ENCODE data around the gene BCAP29.
"Not testable (repeated sequence)": the region's sequence is repeated elsewhere in the genome, so short reads cannot be mapped to it uniquely, and the experiment has no call there.

Gene BCAP29

DNA sequence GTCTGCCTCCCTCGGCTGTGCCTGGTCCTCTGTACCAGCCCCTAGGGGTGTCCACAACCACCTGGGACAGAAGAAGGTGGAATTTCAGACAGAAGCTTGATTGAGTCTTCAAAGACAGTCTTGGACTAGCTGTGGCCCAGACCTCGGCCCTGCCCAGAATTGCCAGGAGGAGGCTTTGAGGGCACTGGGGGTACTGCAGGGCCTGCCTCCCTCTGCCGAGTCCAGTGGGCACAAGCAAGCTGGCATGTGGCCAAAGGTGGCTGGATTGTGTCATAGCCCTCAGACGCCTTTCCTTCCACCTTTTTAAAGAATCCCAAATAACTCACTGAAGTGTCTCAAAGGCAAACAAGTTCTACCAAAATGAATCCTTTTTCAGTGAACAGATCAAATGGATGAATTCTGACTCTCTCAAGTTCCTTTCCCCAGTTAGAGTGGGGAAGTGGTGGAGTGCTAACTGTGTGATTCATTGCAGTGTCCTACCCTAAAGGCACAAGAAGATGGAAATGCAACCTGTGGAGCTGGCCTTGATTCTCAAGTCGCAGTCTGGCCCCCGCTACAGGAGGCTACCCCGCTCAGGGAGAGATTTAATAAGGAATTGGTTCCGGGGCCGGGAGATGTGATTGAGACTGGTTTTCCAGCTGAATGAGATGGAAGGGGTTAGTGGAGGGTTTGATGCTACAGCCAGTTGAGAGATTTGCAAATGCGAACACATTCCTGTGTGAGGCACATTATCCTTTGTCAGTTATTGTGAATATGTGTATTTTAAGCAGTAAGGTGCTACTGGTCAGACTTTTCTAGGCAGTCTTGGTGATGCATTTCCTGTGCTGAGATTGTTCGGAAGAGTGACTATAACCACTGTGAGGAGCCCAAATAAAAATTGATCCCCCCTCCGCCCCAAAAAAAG is 51.8 kb downstream of the BCAP29 start:
- no peak overlapping the region for H3K23ac ChIP-seq (ENCODE audit: low read depth, low read length, poor library complexity)
- H2AK5ac ChIP-seq (ENCODE audit: low read depth, low read length): no peak overlapping the region
- no CpG with 5 or more reads among the region's 12 CpGs for WGBS, 2 donors (ENCODE audit: extremely low coverage in 2 of 2, insufficient read length in 2 of 2, insufficient replicate concordance in 1 of 2)
- no peak overlapping the region for H3K4ac ChIP-seq (ENCODE audit: low read length)
- no peak overlapping the region for H2BK15ac ChIP-seq (ENCODE audit: low read length)
- H2AFZ ChIP-seq (ENCODE audit: low read length): no peak overlapping the region
- no peaks in the 10 kb centered on the region for H3K36me3 ChIP-seq (replicated peaks in 1 of 2; ENCODE audit: control insufficient read depth in 2 of 2, insufficient read depth in 2 of 2, low read length in 2 of 2)
- H2BK12ac ChIP-seq (ENCODE audit: low read length): no peak overlapping the region
- H3K27me3 ChIP-seq (ENCODE audit: control insufficient read depth in 3 of 3, insufficient read depth in 3 of 3, low read depth in 1 of 3, low read length in 3 of 3): no peaks in the 10 kb centered on the region
- no peaks in the 10 kb centered on the region for H3K4me1 ChIP-seq (ENCODE audit: control insufficient read depth in 2 of 2, insufficient read depth in 1 of 2, low read depth in 1 of 2, low read length in 2 of 2)
- no peak for DNase-seq (ENCODE audit: low spot score)
- no peak overlapping the region for H3K18ac ChIP-seq (ENCODE audit: low read length)
- H4K8ac ChIP-seq (ENCODE audit: low read depth, low read length): no peak overlapping the region
- no peak overlapping the region for H4K91ac ChIP-seq (ENCODE audit: low read depth, low read length, poor library complexity)
- H3K79me1 ChIP-seq (ENCODE audit: low read depth, low read length): no peaks in the 10 kb centered on the region
- H2BK120ac ChIP-seq (ENCODE audit: low read depth, low read length): no peak overlapping the region
- H3K27ac ChIP-seq (replicated peaks; ENCODE audit: low read length): no peak overlapping the region
- no peak overlapping the region for H3K9ac ChIP-seq (ENCODE audit: low read depth, low read length, poor library complexity)
- H3K4me3 ChIP-seq (ENCODE audit: low read length in 2 of 2): no peak overlapping the region
- H3K4me2 ChIP-seq (ENCODE audit: insufficient read depth, low read length, poor library complexity, severe bottlenecking): no peak overlapping the region
- H3K9me3 ChIP-seq (replicated peaks in 1 of 2; ENCODE audit: control insufficient read depth in 2 of 2, insufficient read depth in 1 of 2, low read depth in 1 of 2, low read length in 2 of 2): no peaks in the 10 kb centered on the region
- no peak overlapping the region for H3K14ac ChIP-seq (ENCODE audit: low read length)
- no peak overlapping the region for H2BK5ac ChIP-seq (ENCODE audit: low read length)

- no peak overlapping the region for H4K91ac ChIP-seq (ENCODE audit: low read depth, low read length, poor library complexity)
- no peak for DNase-seq (ENCODE audit: low spot score)
- WGBS, 2 donors (ENCODE audit: extremely low coverage in 2 of 2, insufficient read length in 2 of 2, insufficient replicate concordance in 1 of 2): no CpG with 5 or more reads among the region's 2 CpGs
- no peak overlapping the region for H3K14ac ChIP-seq (ENCODE audit: low read length)
- no peaks in the 10 kb centered on the region for H3K4me1 ChIP-seq (ENCODE audit: control insufficient read depth in 2 of 2, insufficient read depth in 1 of 2, low read depth in 1 of 2, low read length in 2 of 2)
- no peak overlapping the region for H3K4me2 ChIP-seq (ENCODE audit: insufficient read depth, low read length, poor library complexity, severe bottlenecking)
- no peak overlapping the region for H2BK15ac ChIP-seq (ENCODE audit: low read length)
- no peaks in the 10 kb centered on the region for H3K27me3 ChIP-seq (ENCODE audit: control insufficient read depth in 3 of 3, insufficient read depth in 3 of 3, low read depth in 1 of 3, low read length in 3 of 3)
- no peak overlapping the region for H3K27ac ChIP-seq (replicated peaks; ENCODE audit: low read length)
- no peak overlapping the region for H2BK5ac ChIP-seq (ENCODE audit: low read length)
- no peak overlapping the region for H4K8ac ChIP-seq (ENCODE audit: low read depth, low read length)
- no peaks in the 10 kb centered on the region for H3K9me3 ChIP-seq (replicated peaks in 1 of 2; ENCODE audit: control insufficient read depth in 2 of 2, insufficient read depth in 1 of 2, low read depth in 1 of 2, low read length in 2 of 2)
- H3K4ac ChIP-seq (ENCODE audit: low read length): no peak overlapping the region
- H2AK5ac ChIP-seq (ENCODE audit: low read depth, low read length): no peak overlapping the region
- H3K4me3 ChIP-seq (ENCODE audit: low read length in 2 of 2): no peak overlapping the region
- H2BK120ac ChIP-seq (ENCODE audit: low read depth, low read length): no peak overlapping the region
- H3K79me1 ChIP-seq (ENCODE audit: low read depth, low read length): no peaks in the 10 kb centered on the region
- H3K18ac ChIP-seq (ENCODE audit: low read length): no peak overlapping the region
- no peak overlapping the region for H2BK12ac ChIP-seq (ENCODE audit: low read length)
- no peaks in the 10 kb centered on the region for H3K36me3 ChIP-seq (replicated peaks in 1 of 2; ENCODE audit: control insufficient read depth in 2 of 2, insufficient read depth in 2 of 2, low read length in 2 of 2)
- H3K9ac ChIP-seq (ENCODE audit: low read depth, low read length, poor library complexity): no peak overlapping the region
- H3K23ac ChIP-seq (ENCODE audit: low read depth, low read length, poor library complexity): no peak overlapping the region
- no peak overlapping the region for H2AFZ ChIP-seq (ENCODE audit: low read length)
Observed at GRCh38 chr7:107632492-107632865, 52.4 kb downstream of the BCAP29 start.

- no peaks in the 10 kb centered on the region for H3K9me3 ChIP-seq (replicated peaks in 1 of 2; ENCODE audit: control insufficient read depth in 2 of 2, insufficient read depth in 1 of 2, low read depth in 1 of 2, low read length in 2 of 2)
- H3K18ac ChIP-seq (ENCODE audit: low read length): no peak overlapping the region
- H3K9ac ChIP-seq (ENCODE audit: low read depth, low read length, poor library complexity): no peak overlapping the region
- H3K27ac ChIP-seq (replicated peaks; ENCODE audit: low read length): no peak overlapping the region
- H2BK15ac ChIP-seq (ENCODE audit: low read length): no peak overlapping the region
- H3K27me3 ChIP-seq (ENCODE audit: control insufficient read depth in 3 of 3, insufficient read depth in 3 of 3, low read depth in 1 of 3, low read length in 3 of 3): peaks cover 0 to 12% (median 0%) of the 10 kb centered on the region in 3 experiments
- no peak overlapping the region for H4K8ac ChIP-seq (ENCODE audit: low read depth, low read length)
- no peak overlapping the region for H2BK5ac ChIP-seq (ENCODE audit: low read length)
- H3K36me3 ChIP-seq (replicated peaks in 1 of 2; ENCODE audit: control insufficient read depth in 2 of 2, insufficient read depth in 2 of 2, low read length in 2 of 2): no peaks in the 10 kb centered on the region
- no peak overlapping the region for H2BK120ac ChIP-seq (ENCODE audit: low read depth, low read length)
- no peak overlapping the region for H3K4me3 ChIP-seq (ENCODE audit: low read length in 2 of 2)
- H3K4ac ChIP-seq (ENCODE audit: low read length): no peak overlapping the region
- DNase-seq (ENCODE audit: low spot score): no peak
- no peak overlapping the region for H3K4me2 ChIP-seq (ENCODE audit: insufficient read depth, low read length, poor library complexity, severe bottlenecking)
- no peaks in the 10 kb centered on the region for H3K4me1 ChIP-seq (ENCODE audit: control insufficient read depth in 2 of 2, insufficient read depth in 1 of 2, low read depth in 1 of 2, low read length in 2 of 2)
- no CpG with 5 or more reads among the region's 1 CpG for WGBS, 2 donors (ENCODE audit: extremely low coverage in 2 of 2, insufficient read length in 2 of 2, insufficient replicate concordance in 1 of 2)
- no peak overlapping the region for H2AK5ac ChIP-seq (ENCODE audit: low read depth, low read length)
- no peaks in the 10 kb centered on the region for H3K79me1 ChIP-seq (ENCODE audit: low read depth, low read length)
- no peak overlapping the region for H2AFZ ChIP-seq (ENCODE audit: low read length)
- no peak overlapping the region for H3K14ac ChIP-seq (ENCODE audit: low read length)
- H2BK12ac ChIP-seq (ENCODE audit: low read length): no peak overlapping the region
- no peak overlapping the region for H3K23ac ChIP-seq (ENCODE audit: low read depth, low read length, poor library complexity)
- no peak overlapping the region for H4K91ac ChIP-seq (ENCODE audit: low read depth, low read length, poor library complexity)
Observed at GRCh38 chr7:107638594-107638993, 58.5 kb downstream of the BCAP29 start.

DNA sequence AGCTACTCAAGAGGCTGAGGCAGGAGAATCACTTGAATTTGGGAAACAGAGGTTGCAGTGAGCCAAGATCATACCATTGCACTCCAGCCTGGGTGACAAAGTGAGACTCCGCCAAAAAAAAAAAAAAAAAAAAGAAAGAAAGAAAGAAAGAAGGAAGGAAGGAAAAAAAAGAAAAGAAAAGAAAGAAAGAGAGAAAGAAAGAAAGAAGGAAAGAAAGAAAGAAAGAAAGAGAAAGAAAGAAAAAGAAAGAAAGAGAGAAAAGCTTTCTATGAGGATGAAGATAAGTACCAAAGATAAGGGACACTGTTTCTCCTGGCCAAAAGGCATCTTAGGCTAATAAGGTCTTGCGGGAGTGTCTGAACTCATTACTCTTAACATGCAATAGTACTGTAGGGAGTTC is 59.0 kb downstream of the BCAP29 start:
- H4K8ac ChIP-seq (ENCODE audit: low read depth, low read length); H3K79me1 ChIP-seq (ENCODE audit: low read depth, low read length); H2BK5ac ChIP-seq (ENCODE audit: low read length); H3K9me3 ChIP-seq (replicated peaks in 1 of 2; ENCODE audit: control insufficient read depth in 2 of 2, insufficient read depth in 1 of 2, low read depth in 1 of 2, low read length in 2 of 2); H3K18ac ChIP-seq (ENCODE audit: low read length); H4K91ac ChIP-seq (ENCODE audit: low read depth, low read length, poor library complexity); H3K27ac ChIP-seq (replicated peaks; ENCODE audit: low read length); H3K4me2 ChIP-seq (ENCODE audit: insufficient read depth, low read length, poor library complexity, severe bottlenecking); H2AK5ac ChIP-seq (ENCODE audit: low read depth, low read length); H2BK15ac ChIP-seq (ENCODE audit: low read length); H3K4me3 ChIP-seq (ENCODE audit: low read length in 2 of 2); H2AFZ ChIP-seq (ENCODE audit: low read length); H2BK120ac ChIP-seq (ENCODE audit: low read depth, low read length); H3K36me3 ChIP-seq (replicated peaks in 1 of 2; ENCODE audit: control insufficient read depth in 2 of 2, insufficient read depth in 2 of 2, low read length in 2 of 2); H3K4ac ChIP-seq (ENCODE audit: low read length); H3K14ac ChIP-seq (ENCODE audit: low read length); H3K23ac ChIP-seq (ENCODE audit: low read depth, low read length, poor library complexity); DNase-seq (ENCODE audit: low spot score); H3K9ac ChIP-seq (ENCODE audit: low read depth, low read length, poor library complexity); H2BK12ac ChIP-seq (ENCODE audit: low read length); H3K4me1 ChIP-seq (ENCODE audit: control insufficient read depth in 2 of 2, insufficient read depth in 1 of 2, low read depth in 1 of 2, low read length in 2 of 2): not testable (repeated sequence)
- peaks cover 0 to 12% (median 0%) of the 10 kb centered on the region in 3 experiments for H3K27me3 ChIP-seq (ENCODE audit: control insufficient read depth in 3 of 3, insufficient read depth in 3 of 3, low read depth in 1 of 3, low read length in 3 of 3)
- no CpG with 5 or more reads among the region's 2 CpGs for WGBS, 2 donors (ENCODE audit: extremely low coverage in 2 of 2, insufficient read length in 2 of 2, insufficient replicate concordance in 1 of 2)

Measured in neuronal stem cell (in vitro differentiated cells).